Activated gamma-delta T cell (primary cell): Measurements from ENCODE around the gene TNFRSF14.

Experiments used
- DNase-seq: peaks from one replicate; lab custom pipeline; 2025; lab: John Stamatoyannopoulos, UW
- total RNA-seq, 2 donors: gene quantifications; one replicate each; lab custom pipeline; 2026; lab: John Stamatoyannopoulos, UW

Gene TNFRSF14
- total RNA-seq = 145 to 169 reads per million in 2 donors

DNA sequence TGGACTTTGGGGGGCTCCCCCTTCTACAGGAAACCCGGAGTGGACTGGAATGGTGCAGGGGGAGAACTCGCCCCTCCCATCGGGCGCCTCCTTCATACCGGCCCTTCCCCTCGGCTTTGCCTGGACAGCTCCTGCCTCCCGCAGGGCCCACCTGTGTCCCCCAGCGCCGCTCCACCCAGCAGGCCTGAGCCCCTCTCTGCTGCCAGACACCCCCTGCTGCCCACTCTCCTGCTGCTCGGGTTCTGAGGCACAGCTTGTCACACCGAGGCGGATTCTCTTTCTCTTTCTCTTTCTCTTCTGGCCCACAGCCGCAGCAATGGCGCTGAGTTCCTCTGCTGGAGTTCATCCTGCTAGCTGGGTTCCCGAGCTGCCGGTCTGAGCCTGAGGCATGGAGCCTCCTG is at the start of gene TNFRSF14:
Gene TNFRSF14 (plus strand): TSS at position 95 of the 401 bp plus-strand sequence. CDS start 294 bp downstream, at position 389.
- no peak for DNase-seq

DNA sequence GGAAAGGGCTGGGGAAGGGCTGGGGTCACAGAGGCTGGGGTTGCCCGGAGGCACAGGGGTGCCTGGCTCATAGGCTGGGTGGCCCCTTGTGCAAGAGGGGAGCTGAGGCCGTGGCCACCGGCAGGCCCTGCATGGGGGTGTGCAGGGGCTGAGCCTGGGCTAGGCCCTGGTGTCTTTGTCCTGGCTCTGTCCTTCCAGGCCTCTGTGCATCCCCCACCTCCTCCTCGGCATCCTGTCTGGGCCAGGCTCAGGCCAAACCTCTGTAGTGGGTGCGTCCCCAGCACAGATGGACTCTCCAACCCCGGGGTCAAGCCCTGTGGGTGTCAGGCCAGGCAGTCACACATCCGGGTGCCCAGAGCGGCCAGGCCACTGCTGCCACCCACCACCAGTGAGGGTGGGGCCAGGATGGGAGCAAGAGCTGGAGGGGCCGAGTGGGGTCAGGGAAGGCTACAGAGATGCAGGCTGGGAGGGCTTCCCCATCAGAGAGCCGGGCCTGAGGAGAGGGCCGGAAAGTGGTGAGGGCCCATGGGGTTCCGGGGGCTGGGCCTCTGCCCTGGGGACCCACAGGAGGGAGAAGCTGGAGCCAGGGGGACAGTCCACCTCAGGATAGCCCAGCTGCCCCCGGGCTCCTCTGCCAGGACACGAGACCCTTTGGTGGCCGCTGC is 49.1 kb upstream of the TNFRSF14 start:
- no peak for DNase-seq

DNA sequence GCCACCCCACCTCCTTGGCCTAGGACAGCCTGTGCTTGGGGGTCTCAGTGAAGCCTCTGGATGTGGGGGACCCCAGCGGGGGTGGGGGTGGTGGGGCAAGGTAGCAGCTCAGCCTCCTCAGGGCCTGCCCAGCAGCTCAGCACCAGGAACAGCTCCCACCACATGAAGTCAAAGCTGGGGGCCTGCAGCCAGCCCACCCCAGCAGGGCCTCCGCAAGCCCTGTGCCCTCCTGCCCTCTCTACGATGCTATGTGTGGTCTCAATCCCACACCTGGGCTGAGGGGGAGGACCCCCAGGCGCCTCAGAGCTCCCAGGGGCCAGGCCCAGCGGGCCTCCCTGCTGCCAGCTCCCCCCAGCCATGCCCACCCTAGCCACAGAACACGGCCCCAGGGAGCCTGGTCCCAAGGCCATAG is 48.4 kb upstream of the TNFRSF14 start:
- DNase-seq = no peak

DNA sequence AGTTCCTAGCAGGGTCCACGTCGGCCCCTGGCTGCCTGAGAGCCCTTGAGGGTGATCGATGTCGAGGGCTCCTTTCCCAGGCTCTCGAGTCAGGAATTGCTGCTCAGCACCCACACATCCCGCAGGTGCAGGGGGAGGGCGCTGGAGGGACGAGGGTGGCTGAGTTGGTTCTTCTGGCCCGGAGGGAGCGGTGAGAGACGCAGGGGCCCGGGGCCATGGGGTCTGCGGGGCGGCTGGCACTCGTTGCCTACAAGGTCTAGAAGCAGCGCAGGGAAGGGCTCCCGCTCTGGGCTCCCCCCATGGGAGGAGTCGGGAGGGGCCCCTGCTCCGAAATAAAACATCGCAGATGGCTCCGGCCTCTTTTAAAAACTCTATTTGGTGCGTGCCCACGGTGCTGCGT is 48.0 kb upstream of the TNFRSF14 start:
- DNase-seq = no peak

DNA sequence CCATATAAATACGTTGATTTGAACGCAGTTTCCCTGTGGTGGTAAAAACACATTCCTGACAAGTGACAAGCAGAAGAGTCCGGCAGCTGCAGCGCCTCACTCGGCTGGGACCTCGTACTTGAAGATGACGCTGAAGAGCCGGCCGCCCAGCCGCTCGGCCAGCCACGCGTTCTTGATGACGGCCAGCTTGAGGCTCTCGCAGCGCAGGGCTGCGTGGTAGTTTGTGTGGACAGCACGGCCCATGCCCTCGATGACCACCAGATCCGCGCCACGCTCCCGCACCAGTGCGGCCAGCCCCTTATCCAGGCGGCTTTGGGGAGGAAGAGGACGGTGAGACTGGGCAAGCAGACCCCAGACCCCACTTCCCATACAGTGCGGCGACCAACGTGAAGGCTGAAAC is 47.4 kb upstream of the TNFRSF14 start:
- DNase-seq = no peak

DNA sequence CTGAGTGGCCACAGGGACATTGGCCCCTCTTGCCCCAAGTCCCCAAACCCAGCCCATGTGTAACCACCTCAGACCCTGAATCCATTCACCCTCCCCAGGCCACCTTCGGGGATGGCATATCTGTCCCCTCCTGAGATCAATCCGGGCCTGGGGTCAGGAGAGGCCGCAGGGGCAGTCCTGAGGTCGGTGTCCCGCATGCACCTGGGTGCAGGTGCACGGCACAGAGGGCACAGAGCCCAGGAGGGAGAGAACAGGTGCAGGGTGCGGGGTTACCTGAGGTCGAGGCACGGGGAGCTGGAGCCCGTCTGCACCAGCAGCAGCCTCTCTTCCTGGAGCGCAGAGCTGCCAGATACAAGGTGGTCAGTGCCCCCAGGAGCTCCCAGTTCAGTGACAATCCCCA is 46.6 kb upstream of the TNFRSF14 start:
- DNase-seq = no peak

DNA sequence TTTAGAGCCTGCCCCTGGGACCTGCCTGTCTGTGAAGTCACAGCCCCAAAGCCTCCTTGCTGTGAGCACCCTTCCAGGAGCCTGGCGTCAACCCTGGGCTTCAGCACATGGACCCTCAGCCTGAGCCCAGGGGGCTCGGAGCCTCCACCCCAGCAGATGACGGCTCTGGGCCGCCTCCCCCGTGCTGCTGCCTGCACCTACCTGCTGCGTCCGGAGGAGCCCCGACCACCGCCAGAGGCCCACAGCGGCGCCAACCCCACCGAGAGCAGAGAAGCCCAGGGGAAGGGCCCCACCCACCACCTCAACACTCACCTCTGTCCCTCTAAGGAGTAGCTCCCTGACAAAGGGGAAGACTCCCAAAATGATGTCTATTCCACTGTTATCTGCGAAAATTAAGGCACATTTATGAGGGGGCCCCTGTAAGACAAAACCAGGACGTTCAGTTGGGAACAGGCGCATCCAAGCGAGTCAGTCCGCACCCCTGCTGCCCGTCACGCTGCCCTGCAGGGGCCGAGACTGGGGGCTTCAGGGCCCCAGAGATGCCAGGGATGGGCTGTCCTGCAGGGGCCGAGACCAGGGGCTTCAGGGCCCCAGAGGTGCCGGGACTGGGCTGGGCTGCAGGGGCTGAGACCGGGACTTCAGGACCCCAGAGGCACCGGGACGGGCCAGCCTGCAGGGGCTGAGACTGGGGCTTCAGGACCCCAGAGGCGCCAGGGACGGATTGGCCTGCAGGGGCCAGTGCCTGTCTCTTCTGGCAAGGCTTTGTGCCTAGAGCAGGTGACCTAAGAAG is 45.6 kb upstream of the TNFRSF14 start:
- DNase-seq = no peak

DNA sequence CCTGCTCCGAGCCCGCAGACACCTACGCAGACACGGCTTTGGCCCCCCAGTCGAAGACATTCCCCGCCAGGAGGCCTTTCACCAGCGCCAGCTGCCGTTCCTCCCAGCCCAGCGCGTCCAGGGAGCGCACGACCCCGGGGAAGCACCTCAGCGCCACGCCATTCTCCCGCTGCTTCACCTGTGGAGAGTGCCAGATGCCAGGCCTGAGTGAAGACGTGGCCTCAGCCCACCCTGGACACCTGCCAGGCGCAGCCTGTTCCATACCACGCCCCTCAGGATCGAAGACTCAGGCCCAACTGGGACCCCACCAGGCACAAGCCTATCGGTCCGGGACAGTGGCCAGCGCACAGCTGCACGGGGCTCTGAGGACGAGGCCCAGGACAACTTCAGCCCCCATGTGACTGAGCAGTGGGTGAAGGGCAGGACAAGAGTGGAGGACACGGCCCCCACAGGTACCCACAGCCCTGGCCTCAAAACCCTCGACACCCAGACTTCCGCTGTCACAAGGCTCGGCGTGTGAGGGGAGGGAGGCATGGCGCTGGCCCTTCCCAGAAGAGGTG is 43.2 kb upstream of the TNFRSF14 start:
- no peak for DNase-seq

DNA sequence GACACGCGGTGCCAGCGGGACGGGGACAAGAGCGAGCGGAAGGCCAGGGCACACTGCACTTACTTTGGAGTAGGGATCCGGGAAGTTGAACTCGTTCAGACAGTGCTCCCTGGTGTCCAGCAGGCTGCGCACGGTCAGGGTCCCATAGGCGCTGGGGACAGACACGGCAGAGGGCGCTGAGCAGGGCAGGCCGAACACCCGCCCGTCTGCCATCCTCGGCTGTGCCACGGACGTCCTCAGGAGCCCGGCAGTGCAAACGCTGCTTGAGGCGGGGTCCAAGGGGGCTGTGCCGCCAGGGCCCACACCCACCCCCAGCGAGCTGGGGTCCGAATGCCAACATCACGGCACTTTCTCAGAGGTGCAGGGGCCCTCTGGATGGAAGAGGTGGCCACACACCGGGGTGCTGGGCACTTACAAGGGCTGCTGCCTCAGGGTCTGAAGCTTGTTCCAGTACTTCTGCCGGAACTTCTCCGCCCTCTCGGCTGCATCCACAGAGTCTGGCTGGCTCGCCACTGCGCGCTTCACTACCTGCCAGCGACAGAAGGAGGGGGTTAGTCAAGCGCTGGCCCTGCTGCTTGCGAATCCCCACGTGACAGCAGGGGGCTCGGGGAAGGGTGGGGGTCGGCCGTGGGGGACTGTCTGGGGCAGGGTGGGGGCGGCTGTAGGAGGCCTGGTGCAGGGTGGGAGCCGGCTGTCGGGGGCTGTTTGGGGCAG is 42.1 kb upstream of the TNFRSF14 start:
- no peak for DNase-seq

DNA sequence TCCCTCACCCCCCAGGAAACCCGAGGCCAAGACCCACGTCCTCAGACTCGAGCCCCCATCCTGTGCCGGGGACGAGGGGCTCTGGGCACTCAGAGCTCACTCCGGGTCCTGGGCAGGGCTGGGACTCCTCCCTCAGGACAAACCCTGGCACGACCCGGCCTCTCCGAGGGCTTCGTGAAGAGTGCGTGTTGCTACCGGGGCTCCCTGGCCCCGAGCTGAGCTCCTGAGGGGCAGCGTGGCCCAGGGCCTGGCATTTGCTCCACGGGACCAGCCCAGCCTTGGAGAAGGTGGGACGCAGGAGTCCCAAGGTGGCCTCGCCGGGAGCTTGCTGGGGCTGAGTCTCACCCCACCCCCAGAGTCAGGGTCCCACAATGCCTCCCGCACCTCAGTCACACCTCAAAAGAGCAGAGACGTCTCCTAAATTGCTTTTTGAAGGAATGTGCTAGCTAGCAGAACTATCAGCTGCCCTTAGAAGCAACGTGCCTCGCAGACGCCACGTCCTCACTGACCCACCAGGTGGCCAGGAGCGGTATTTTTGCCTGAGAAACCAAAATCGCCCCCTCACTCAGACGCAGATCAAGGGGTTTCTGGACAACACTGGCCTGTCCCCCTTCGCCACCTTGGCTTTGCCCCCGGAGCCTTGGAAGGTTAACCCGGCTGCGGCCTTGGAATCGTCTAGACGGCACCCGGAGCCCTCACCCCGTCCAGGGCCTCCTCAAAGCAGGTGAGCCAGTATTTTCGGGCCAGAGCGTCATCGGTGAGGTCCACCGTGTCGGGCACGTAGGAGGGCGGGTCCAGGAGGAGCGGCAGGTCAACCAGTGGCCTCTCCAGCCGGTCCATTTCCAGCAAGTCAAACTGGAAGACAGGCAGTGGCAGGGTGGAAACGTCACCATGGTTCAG is 41.1 kb upstream of the TNFRSF14 start:
- no peak for DNase-seq

DNA sequence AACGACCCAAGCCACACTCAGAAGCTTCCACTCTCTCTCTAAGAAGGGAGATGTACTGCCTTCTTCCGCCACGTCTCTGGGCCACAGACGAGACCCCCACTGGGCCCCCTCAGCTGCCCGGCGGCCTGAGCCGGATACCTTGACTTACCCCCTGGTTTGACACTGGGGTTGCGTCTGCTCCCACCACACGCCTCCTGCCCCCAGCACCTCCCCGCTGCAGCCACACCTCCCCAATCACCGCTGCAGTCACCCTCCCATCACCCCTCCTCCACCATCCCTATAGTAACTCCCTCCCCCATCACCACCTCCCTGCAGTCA is 40.4 kb upstream of the TNFRSF14 start:
- no peak for DNase-seq

DNA sequence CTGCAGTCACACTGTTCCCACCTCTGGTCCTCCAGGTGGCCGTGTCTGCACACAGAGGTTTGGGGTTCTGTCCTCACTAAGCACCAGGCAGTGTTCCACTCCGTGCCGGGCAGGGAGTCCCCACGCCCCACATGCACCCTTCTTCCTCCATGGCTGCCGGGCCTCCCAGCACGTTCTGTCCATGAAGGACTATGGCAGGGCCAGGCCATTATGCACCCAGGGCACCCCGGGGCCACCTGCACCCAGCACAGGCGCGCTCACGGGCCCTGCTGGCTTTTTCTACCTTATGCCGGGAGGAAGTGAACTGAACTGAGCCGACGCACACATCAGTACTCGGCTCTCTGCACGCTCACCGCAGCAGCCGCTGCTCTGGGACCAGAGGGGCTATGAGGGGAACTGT is 40.0 kb upstream of the TNFRSF14 start:
- DNase-seq = no peak

DNA sequence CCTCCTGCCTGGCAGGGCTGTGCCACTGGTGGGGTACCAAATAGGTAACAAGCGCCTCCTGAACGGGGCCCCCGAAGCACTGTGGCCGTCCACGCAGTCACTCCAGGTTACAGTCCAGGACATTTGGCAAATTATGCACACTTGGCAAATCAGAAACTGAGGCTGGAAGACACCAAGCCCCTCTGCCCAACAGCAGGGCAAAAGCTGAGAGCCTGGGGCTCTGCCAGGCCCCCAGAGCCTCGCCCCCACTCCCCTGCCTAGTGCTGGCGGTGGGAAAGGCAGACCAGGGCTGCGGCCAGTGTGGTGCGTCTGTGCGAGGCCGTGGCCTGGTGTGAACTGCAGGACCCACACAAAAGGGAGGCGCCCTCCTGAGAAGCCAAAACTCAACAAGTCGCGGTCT is 39.2 kb upstream of the TNFRSF14 start:
- DNase-seq = no peak

DNA sequence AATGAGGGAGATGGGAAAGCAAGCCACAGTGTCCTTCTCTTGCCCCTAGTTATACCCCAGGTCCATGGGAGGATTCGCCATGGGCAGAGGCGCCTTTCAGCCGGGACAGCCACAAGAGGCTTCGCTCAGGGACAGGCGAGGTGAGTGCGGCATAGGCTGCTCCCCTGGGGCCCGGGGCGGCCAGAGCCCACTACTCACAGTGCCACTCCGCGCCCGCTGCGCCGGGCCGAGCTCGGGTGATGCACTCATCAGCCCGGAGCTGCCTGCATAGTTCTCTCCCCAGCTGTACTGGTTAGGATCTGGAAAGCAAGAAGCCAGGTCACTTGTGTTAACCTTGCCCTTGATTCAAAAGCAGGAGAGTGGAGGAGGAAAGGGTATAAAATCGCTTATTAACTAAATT is 38.2 kb upstream of the TNFRSF14 start:
- DNase-seq = no peak

DNA sequence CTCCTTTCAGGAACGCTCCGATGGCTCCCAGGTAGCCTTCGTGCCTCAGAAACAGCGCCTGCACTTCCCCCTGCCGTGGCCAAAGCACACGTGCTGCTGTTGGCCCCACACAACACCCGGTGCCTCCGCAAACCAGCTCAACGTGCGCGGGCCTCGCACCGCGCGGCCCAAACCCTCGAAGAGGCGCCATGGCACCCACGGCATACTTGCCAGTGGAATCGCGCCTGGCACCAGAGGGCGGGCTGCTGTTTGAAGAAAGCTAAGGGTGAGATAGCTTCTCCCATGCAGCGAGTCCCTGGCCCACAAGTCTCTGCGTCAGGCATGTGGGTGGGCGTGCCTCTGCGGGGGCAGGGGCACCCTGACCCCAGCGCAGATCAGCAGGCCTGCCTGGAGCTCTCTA is 37.6 kb upstream of the TNFRSF14 start:
- no peak for DNase-seq

DNA sequence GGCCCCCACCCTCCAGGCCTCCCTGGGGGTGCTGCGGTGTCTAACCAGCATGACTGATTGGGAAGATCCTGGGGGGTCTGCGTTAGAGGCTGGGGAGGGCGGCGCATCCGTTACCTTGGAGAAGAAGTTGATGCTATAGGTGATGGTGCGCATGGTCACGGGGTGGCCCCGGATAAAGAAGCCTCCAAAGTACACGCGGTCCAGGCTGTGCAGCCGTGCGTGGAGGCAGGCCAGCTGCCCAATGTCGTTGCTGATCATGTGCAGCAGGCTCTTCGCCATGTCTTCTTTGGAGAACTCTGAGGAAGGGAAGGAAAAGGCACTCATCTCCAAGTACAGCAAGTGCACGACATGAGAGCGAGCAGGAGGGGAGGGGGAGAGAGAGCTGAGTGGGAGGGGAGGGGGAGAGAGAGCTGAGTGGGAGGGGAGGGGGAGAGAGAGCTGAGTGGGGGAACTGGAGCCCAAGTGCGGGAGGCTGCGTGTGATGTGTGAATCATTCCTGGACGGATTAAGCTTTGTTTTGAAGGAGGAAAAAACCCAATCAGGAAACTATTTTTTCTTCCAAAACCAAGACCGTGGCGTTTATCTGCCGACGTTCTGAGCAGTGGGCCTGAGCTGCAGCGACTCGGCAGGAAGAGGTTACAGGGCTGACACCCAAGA is 37.0 kb upstream of the TNFRSF14 start:
- DNase-seq = no peak

DNA sequence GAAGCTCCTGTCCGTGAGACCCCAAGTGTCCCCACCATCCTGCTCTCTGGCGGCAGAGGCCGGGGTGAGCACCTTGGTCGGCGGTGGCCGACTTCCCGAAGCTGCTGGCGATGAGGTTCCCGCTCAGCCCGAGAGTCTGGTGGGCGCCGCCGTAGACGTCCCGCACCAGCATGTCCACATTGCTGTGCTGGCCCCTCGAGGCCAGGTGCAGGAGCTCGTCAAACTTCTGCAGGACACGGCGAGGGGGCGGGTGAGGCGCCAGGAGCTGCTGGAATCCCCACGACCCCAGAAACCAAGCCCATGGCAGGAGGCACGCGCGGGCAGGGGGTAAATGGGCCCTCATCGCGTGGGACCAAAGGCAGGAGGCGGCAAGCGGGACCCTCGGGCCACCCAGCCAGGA is 36.4 kb upstream of the TNFRSF14 start:
- DNase-seq = no peak

DNA sequence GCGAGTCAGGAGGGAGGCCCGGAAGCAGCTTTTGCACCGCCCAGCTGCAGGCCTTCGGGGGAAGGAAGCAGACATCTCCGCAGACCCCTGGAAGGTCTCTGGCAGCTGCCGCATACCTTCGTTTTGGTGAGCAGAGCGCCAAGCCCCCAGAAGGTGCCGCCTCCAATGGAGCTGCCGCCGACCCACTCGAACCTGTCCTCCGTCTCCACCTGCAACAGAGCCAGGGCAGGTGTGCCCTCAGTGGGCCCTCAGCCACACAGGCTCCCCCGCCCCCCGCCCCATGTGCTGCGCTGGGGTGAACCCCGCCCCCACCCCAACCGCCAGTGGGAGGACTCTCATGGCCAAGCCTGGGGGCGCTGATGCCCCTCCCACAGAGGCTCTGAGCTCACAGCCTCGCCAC is 36.0 kb upstream of the TNFRSF14 start:
- no peak for DNase-seq

DNA sequence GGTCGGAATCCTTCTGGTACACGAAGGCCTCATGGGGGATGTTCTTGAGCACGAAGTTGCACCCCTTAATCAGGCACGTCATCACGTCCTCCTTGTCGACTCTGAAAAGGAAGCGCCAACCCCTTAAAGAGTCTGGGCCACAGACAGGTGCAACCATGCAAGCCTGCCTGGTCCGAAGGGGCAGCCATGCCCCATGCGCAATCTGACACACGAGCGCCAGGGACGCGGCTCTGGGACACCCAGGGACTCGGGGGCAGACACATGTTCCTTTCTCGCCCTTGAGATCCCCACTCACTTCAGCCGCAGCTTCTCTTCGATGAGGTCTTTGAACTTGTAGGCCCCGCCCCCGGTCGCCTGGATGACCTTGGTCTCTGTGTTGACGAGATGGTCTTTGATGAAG is 35.4 kb upstream of the TNFRSF14 start:
- no peak for DNase-seq

DNA sequence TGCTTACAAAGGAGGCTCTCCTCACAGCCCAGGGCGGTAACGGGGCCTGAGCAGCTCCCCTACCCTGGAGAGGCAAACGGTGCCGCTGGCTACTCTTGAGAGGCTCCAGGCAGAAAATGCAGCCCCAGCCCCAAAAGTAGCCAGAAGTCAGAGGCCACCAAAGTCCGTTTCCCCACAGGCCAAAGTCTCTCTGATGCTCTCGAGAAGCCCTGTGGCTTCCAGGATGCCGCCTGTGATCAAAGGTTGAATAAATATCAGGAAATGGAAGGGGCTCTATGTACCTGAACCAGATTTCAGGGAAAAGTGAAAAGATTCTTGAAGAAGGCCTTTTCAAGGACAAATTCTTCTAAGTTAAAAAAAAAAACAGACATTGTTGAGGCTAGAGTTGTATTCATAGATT is 33.9 kb upstream of the TNFRSF14 start:
- DNase-seq = no peak
